CD4-positive, alpha-beta memory T cell (primary cell): ENCODE results near the gene TRIM31. TPM values are rescaled to one million over a fixed set of nuclear protein-coding genes. Genes with fewer than 3 reads are reported as not detected.

ENCODE experiments used
- CTCF ChIA-PET: fragments of 350-600 bp; sonication (Branson Sonifier 250); formaldehyde crosslinking; loops from one replicate; lab custom pipeline; 2021; ENCODE audit warnings: inconsistent platforms; ENCODE audit not compliant: partially characterized antibody; lab: Charles Lee
- POLR2A ChIA-PET: fragments of 350-600 bp; sonication (Branson Sonifier 250); formaldehyde crosslinking; loops from one replicate; lab custom pipeline; 2021; ENCODE audit not compliant: partially characterized antibody; lab: Charles Lee
- DNase-seq, 5 donors: peaks; one replicate each; pipeline versions ENCODE4 v3.0.0 to v3.0.0-alpha.2; 2020 to 2022; ENCODE audit warnings: mixed read lengths in 1 of 5
- H3K27ac ChIP-seq: one replicate; pipeline ENCODE4 v1.7.0; 2013; ENCODE audit warnings: low read depth, low read length
- H3K27me3 ChIP-seq: 2 replicates; pipeline ENCODE4 v1.7.0; 2013; ENCODE audit warnings: mild to moderate bottlenecking, low read length, moderate library complexity; ENCODE audit not compliant: insufficient read depth
- H3K36me3 ChIP-seq: 2 replicates; pipeline ENCODE4 v1.7.0; 2013; ENCODE audit warnings: mild to moderate bottlenecking, low read length, moderate library complexity; ENCODE audit not compliant: insufficient read depth
- H3K4me1 ChIP-seq: 2 replicates; pipeline ENCODE4 v1.7.0; 2013; ENCODE audit warnings: mild to moderate bottlenecking, low read length, moderate library complexity; ENCODE audit not compliant: insufficient read depth
- H3K4me3 ChIP-seq, 2 donors: one replicate each; pipeline ENCODE4 v1.7.0; 2013; ENCODE audit warnings: low read length in 2 of 2, mild to moderate bottlenecking in 1 of 2
- H3K9me3 ChIP-seq, 2 donors: one replicate each; pipeline ENCODE4 v1.7.0; 2013; ENCODE audit warnings: low read length in 2 of 2, control low read depth in 1 of 2; ENCODE audit not compliant: control insufficient read depth in 1 of 2
- H3K27ac Mint-ChIP-seq, 7 donors: one replicate each; pipeline ENCODE4 v1.8.0; 2020 to 2021; ENCODE audit warnings: mixed read lengths in 7 of 7, mild to moderate bottlenecking in 6 of 7, inconsistent platforms in 3 of 7, moderate library complexity in 3 of 7
- H3K27me3 Mint-ChIP-seq, 2 donors: one replicate each; pipeline ENCODE4 v1.8.0; 2020 to 2021; ENCODE audit warnings: mixed read lengths in 2 of 2
- H3K36me3 Mint-ChIP-seq, 2 donors: one replicate each; pipeline ENCODE4 v1.8.0; 2020 to 2021; ENCODE audit warnings: mixed read lengths in 2 of 2, inconsistent platforms in 1 of 2, mild to moderate bottlenecking in 1 of 2
- H3K4me1 Mint-ChIP-seq, 4 donors: one replicate each; pipeline ENCODE4 v1.8.0; 2020 to 2021; ENCODE audit warnings: mixed read lengths in 4 of 4, mild to moderate bottlenecking in 1 of 4
- H3K4me3 Mint-ChIP-seq, 8 donors: one replicate each; pipeline ENCODE4 v1.8.0; 2020 to 2021; ENCODE audit warnings: mixed read lengths in 8 of 8, mild to moderate bottlenecking in 7 of 8, moderate library complexity in 6 of 8, inconsistent platforms in 3 of 8
- H3K9me3 Mint-ChIP-seq, 8 donors: one replicate each; pipeline ENCODE4 v1.8.0; 2020 to 2021; ENCODE audit warnings: mixed read lengths in 8 of 8, mild to moderate bottlenecking in 5 of 8, inconsistent platforms in 3 of 8, moderate library complexity in 1 of 8
- intact Hi-C: fragments of 100-400 bp; cut with micrococcal nuclease; formaldehyde crosslinking; loops from one replicate; pipeline ENCODE4 v1.15.1; 2023
- polyA plus RNA-seq, 2 donors: library from polyadenylated mRNA; unstranded; fragments of 300-500 nt; fragmentation: Illumina TruSeq; gene quantifications; one replicate each; pipeline ENCODE4 v1.2.3, GENCODE V29; 2021
- total RNA-seq, 2 experiments: library from RNA; stranded (reverse); gene quantifications; one replicate each; pipeline ENCODE4 v1.2.3, GENCODE V29; 2021

The TRIM31 gene
- total and polyA plus RNA-seq, 4 experiments from 2014 or later = 0.11 to 0.21 (median 0.20) TPM; not detected in 1

DNA sequence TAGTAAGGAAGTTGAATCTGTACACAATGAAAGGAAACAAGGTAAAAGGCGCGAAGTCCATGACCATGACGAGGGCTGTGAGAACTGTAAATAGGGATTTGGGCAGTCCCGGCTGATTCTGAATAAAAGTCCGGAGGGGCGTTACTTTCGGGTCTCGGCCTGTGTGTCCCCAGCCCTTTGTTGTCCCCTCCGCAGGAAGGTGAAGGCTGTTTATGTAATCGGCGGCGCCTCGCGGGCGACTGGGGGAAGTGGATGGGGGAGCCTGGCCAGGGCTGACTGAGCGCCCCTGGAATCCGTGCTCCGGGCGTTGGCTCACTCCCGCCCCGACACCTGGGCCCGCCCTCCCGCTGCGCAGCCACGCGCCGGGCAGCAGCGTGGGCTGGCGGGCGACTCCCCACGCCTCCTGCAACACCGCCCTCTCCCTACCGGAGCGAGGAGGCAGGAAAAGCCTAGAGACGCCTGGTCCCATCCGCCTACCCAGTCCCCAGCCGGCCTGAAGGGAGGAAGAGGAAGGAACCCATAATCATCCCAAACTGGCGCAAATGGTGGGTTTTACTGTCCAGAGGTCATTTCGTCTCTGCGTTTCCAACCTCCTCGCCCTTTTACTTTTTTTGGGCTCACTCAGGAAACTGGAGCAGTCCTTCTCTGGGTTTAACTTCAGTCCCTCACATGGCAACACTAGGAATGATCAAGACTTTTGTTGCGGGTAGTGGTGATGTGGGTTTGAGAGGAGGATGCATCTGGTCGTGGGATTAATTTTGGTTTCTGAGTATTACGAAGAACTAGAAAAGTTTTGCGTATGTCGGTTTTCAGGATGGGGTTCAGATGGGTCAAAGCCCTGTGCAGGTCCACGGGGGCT lies 12.1 kb downstream of the TRIM31 start:
- H3K27me3 ChIP-seq = peaks cover 20% of the 10 kb centered on the region
- ChIA-PET CTCF (interaction anchor here (0.6 to 6.7 kb wide), 9 partner anchors 9 to 274 kb away, joined by 3 to 263 read pairs (median 6); partner anchors contain the start of genes POLR1H, PPP1R11, RNF39 and TRIM40), POLR2A (interaction anchor here (0.9 to 4.0 kb wide), 6 partner anchors 26 to 225 kb away, joined by 3 to 38 read pairs (median 10); partner anchors contain the start of genes POLR1H, PPP1R11 and RNF39)
- Mint-ChIP-seq H3K4me3 (peak overlapping the region; percentile 79 to 93 (median 85)), H3K27ac (peak overlapping the region in 4 of 7 donors; percentile 52 to 74 (median 66)), H3K4me1 (peaks cover 33 to 61% (median 48%) of the 10 kb centered on the region in 4 donors), H3K27me3 (peaks cover 21 to 33% of the 10 kb centered on the region in 2 donors), H3K9me3 (peaks cover 0 to 2% (median 0%) of the 10 kb centered on the region in 8 donors), H3K36me3 (no peaks in the 10 kb centered on the region)
- intact Hi-C loops = no loop called here
- peak overlapping the region; percentile 46 to 60 for H3K4me3 ChIP-seq
- peaks cover 48% of the 10 kb centered on the region for H3K4me1 ChIP-seq
- no peaks in the 10 kb centered on the region for H3K9me3 ChIP-seq
- H3K27ac ChIP-seq = no peak overlapping the region
- no peaks in the 10 kb centered on the region for H3K36me3 ChIP-seq
- peak in 1 of 5 donors; percentile 7 for DNase-seq

DNA sequence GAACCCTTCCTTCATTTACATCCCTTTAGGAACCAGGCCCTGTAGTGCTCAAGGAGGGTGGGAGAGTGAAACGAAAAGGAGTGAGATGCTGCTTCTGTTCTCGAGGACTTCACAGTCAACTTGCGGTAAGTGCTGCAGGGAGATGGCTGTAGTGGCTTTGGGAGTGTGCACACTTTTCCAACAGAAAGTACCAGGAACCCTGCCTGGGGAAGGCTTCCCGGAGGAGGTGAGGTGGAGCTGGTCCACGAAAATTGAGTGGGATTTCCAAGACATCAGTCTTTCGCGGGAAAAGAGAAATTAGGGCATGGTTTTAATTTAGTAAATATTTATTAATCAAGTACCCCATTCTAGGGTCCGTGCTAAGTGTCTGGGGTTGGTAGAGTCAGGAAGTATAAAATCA lies 12.7 kb downstream of the TRIM31 start:
- Histone ChIP-seq H3K4me1 (peaks cover 48% of the 10 kb centered on the region), H3K27ac (no peak overlapping the region), H3K9me3 (no peaks in the 10 kb centered on the region), H3K4me3 (no peak overlapping the region), H3K36me3 (no peaks in the 10 kb centered on the region), H3K27me3 (peaks cover 20% of the 10 kb centered on the region)
- Mint-ChIP-seq H3K27me3 (peaks cover 25 to 33% of the 10 kb centered on the region in 2 donors), H3K27ac (peak overlapping the region in 1 of 7 donors; percentile 36), H3K36me3 (no peaks in the 10 kb centered on the region), H3K9me3 (peaks cover 0 to 3% (median 0%) of the 10 kb centered on the region in 8 donors), H3K4me1 (peaks cover 33 to 61% (median 48%) of the 10 kb centered on the region in 4 donors), H3K4me3 (peak overlapping the region; percentile 25 to 79 (median 60))
- CTCF ChIA-PET = no interaction called here
- no peak for DNase-seq
- intact Hi-C loops = no loop called here
- POLR2A ChIA-PET = no interaction called here

DNA sequence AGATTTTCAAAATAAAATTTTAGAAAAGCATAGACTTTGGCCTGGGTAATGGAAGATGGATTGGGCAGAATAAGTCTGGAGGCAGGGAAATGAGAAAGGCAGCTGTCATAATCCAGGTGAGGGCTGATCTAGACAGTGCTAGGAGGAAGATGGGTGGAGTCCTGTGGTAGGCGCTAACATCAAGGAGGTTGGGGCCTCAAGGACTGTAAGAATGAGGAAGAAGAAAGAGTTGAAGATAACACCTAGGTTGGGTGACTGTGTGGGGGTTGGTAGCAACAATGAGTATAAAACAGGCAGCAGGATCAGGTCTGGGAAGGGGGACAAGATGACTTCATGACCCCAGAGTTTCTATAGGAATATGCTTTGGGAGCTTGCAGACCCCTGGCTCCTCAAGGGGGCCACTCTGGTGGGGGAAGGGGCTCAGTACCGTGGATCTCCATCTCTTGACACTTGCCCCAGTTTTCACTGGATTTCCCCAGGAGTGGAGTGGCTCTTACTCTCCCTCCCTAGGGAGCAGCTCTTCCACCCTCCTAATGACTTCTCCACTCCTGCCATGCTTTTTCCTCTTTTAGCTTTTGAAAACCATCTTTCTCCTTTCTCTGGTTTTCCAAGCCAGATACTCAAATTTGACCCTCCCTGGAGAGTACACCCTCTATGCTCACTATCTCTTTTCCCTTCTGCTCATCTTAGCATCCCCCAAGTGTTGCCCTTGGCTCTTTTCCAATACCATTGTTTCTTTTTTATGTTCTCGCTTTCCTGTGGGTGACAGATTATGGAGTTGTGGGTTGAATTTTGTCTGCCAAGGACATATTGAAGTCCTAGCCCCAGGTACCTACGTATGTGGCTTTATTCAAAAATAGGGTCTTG lies 14.8 kb downstream of the TRIM31 start:
- CTCF ChIA-PET = no interaction called here
- H3K4me1 ChIP-seq = peaks cover 42% of the 10 kb centered on the region
- H3K27me3 ChIP-seq = peaks cover 23% of the 10 kb centered on the region
- H3K4me3 Mint-ChIP-seq = peak overlapping the region in 4 of 8 donors; percentile 12 to 73 (median 48)
- H3K36me3 ChIP-seq = no peaks in the 10 kb centered on the region
- intact Hi-C loops = no loop called here
- H3K4me1 Mint-ChIP-seq = peaks cover 30 to 55% (median 42%) of the 10 kb centered on the region in 4 donors
- H3K9me3 ChIP-seq = no peaks in the 10 kb centered on the region
- DNase-seq = peak in 3 of 5 donors; percentile 14 to 41 (median 21)
- no peaks in the 10 kb centered on the region for H3K36me3 Mint-ChIP-seq
- POLR2A ChIA-PET = interaction anchor here (1.2 kb wide), 1 partner anchor 32 kb away, joined by 5 read pairs; the partner anchor contains the start of gene PPP1R11
- H3K9me3 Mint-ChIP-seq = peaks cover 0 to 3% (median 0%) of the 10 kb centered on the region in 8 donors
- no peak overlapping the region for H3K27ac ChIP-seq
- H3K27me3 Mint-ChIP-seq = peaks cover 30 to 35% of the 10 kb centered on the region in 2 donors
- peak overlapping the region in 2 of 7 donors; percentile 14 to 31 for H3K27ac Mint-ChIP-seq
- H3K4me3 ChIP-seq = no peak overlapping the region

DNA sequence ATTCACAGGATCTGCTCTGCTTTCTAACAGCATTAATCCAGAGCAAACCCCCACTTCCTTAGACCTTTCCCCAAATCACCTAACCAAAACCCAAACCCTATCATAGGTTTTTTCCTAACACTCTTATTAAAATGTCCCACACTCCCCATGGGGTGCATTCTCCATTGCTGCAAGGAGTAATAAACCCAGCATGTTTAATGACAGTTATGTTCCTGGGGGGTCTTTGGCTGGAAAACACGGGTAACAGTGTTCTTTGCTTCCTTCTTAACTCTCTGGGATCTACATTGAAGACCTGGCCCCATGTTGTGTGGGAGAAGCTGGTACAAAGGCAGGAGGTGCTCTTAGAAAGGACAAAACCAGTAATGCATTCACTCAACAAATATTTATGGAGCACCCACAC lies 16.1 kb downstream of the TRIM31 start:
- H3K36me3 ChIP-seq = no peaks in the 10 kb centered on the region
- no peak overlapping the region for H3K4me3 ChIP-seq
- peaks cover 31% of the 10 kb centered on the region for H3K4me1 ChIP-seq
- H3K27ac Mint-ChIP-seq = no peak overlapping the region
- peaks cover 35 to 45% of the 10 kb centered on the region in 2 donors for H3K27me3 Mint-ChIP-seq
- intact Hi-C loops = no loop called here
- DNase-seq = no peak
- H3K36me3 Mint-ChIP-seq = no peaks in the 10 kb centered on the region
- H3K27ac ChIP-seq = no peak overlapping the region
- peaks cover 30% of the 10 kb centered on the region for H3K27me3 ChIP-seq
- CTCF ChIA-PET = no interaction called here
- H3K9me3 ChIP-seq = no peaks in the 10 kb centered on the region
- peaks cover 0 to 3% (median 0%) of the 10 kb centered on the region in 8 donors for H3K9me3 Mint-ChIP-seq
- peaks cover 22 to 43% (median 32%) of the 10 kb centered on the region in 4 donors for H3K4me1 Mint-ChIP-seq
- POLR2A ChIA-PET = interaction anchor here (1.2 kb wide), 1 partner anchor 30 kb away, joined by 5 read pairs; the partner anchor contains the start of gene PPP1R11
- H3K4me3 Mint-ChIP-seq = no peak overlapping the region

DNA sequence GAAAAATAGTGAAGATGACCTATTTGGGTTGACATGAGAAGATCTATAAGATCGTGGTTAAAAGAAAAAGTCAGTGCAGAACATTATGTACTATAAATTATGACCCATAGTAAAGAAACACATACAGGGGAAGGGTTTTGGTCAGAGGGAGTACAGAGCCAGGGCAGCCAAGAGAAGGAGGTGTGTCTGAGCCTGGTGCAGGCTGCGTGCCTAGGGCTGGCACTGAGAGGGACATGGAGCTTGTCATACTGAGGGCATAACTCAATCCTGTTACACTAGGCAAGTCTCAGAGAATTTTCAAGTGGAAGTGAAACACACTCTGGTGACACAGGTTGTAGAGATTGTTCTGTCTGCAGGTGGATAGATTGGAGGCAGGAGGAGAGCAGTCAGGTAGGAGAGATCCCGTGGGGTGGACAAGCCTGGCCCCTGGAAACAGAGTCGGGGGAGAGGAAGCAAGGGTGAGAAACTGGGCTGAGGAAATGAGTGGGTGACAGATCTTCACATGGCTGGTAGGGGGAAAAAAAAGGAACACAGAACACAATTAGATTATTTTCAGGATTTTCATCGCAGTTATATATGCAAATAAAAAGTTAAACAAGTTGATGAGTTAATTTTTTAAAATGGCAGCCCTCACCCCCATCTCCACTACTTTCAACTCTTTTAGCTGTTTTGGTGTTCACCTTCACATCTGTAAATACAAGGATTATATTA lies 18.8 kb downstream of the TRIM31 start:
- H3K27me3 ChIP-seq = peaks cover 44% of the 10 kb centered on the region

GRCh38 chr6:30092852-30093543 lies 19.9 kb downstream of the TRIM31 start:
- no peaks in the 10 kb centered on the region for H3K36me3 ChIP-seq
- H3K27ac ChIP-seq = no peak overlapping the region
- peaks cover 9% of the 10 kb centered on the region for H3K4me1 ChIP-seq
- ChIA-PET POLR2A (no interaction called here), CTCF (interaction anchor here (6.7 kb wide), 1 partner anchor 10 kb away, joined by 37 read pairs; no protein-coding TSS in a partner anchor)
- Mint-ChIP-seq H3K4me1 (peaks cover 6 to 11% (median 8%) of the 10 kb centered on the region in 4 donors), H3K27me3 (peaks cover 39 to 43% of the 10 kb centered on the region in 2 donors), H3K27ac (no peak overlapping the region), H3K36me3 (no peaks in the 10 kb centered on the region), H3K4me3 (no peak overlapping the region), H3K9me3 (peaks cover 0 to 2% (median 0%) of the 10 kb centered on the region in 8 donors)
- H3K9me3 ChIP-seq = no peaks in the 10 kb centered on the region
- intact Hi-C loops = no loop called here
- peaks cover 36% of the 10 kb centered on the region for H3K27me3 ChIP-seq
- no peak overlapping the region for H3K4me3 ChIP-seq
- DNase-seq = no peak

More for the DNA sequence above, 18.8 kb downstream of the TRIM31 start:
- Mint-ChIP-seq H3K27ac (no peak overlapping the region), H3K4me1 (peaks cover 11 to 18% (median 14%) of the 10 kb centered on the region in 4 donors), H3K9me3 (peaks cover 0 to 2% (median 0%) of the 10 kb centered on the region in 8 donors), H3K4me3 (no peak overlapping the region), H3K36me3 (no peaks in the 10 kb centered on the region), H3K27me3 (peaks cover 41 to 45% of the 10 kb centered on the region in 2 donors)
- no peak overlapping the region for H3K4me3 ChIP-seq
- intact Hi-C loops = no loop called here
- no peaks in the 10 kb centered on the region for H3K36me3 ChIP-seq
- CTCF ChIA-PET = interaction anchor here (0.9 to 6.7 kb wide), 3 partner anchors 9 to 77 kb away, joined by 3 to 37 read pairs (median 7); no protein-coding TSS in a partner anchor
- no peaks in the 10 kb centered on the region for H3K9me3 ChIP-seq
- H3K27ac ChIP-seq = no peak overlapping the region
- peaks cover 13% of the 10 kb centered on the region for H3K4me1 ChIP-seq
- no peak for DNase-seq
- POLR2A ChIA-PET = interaction anchor here (0.7 kb wide), 1 partner anchor 9 kb away, joined by 4 read pairs; no protein-coding TSS in a partner anchor
